K562 (cell line): Measurements from ENCODE around the gene PIK3CA. TPM values are rescaled to one million over a fixed set of nuclear protein-coding genes. Genes with fewer than 3 reads are reported as not detected.

ENCODE experiments used
- BRD9 ChIP-seq: fragments of 450-650 bp; IDR thresholded peaks from 2 replicates; pipeline ENCODE4 v1.6.1; 2018; ENCODE audit warnings: low read depth; ENCODE audit not compliant: partially characterized antibody
- CAMTA2 ChIP-seq: fragments of 250-450 bp; sonication (Bioruptor Pico); conservative IDR thresholded peaks from 2 replicates; pipeline ENCODE4 v1.5.1; 2022
- CCNT2 ChIP-seq: IDR thresholded peaks from 2 replicates; pipeline ENCODE4 v1.6.1; 2011; ENCODE audit warnings: borderline replicate concordance, low read depth, mild to moderate bottlenecking, moderate library complexity, mixed read lengths, low read length; ENCODE audit not compliant: insufficient read length; ENCODE audit errors: extremely low read depth
- DNMT1 ChIP-seq: fragments of 450-650 bp; IDR thresholded peaks from 2 replicates; pipeline ENCODE4 v1.6.1; 2016; ENCODE audit warnings: antibody characterized with exemption, mild to moderate bottlenecking
- EGR1 ChIP-seq: fragments of 450-650 bp; conservative IDR thresholded peaks from 2 replicates; pipeline ENCODE4 v1.6.1; 2017; ENCODE audit warnings: mild to moderate bottlenecking
- FUS ChIP-seq: fragments of 200-400 bp; formaldehyde crosslinking; optimal IDR thresholded peaks from 2 replicates; pipeline ENCODE3; 2017; ENCODE audit warnings: low read depth, low read length
- ILF3 ChIP-seq: fragments of 450-650 bp; IDR thresholded peaks from 2 replicates; pipeline ENCODE4 v1.6.1; 2018; ENCODE audit warnings: antibody characterized with exemption, mild to moderate bottlenecking, moderate library complexity, borderline replicate concordance
- MTF1 ChIP-seq: fragments of 250-450 bp; sonication (Bioruptor Pico); IDR thresholded peaks from 2 replicates; pipeline ENCODE4 v1.9.0; 2021; ENCODE audit warnings: moderate library complexity, mild to moderate bottlenecking, inconsistent platforms, borderline replicate concordance
- MXI1 ChIP-seq: IDR thresholded peaks from 2 replicates; pipeline ENCODE4 v1.6.1; 2011; ENCODE audit warnings: low read depth, mild to moderate bottlenecking, improper control_type of control experiment, low read length
- NCOA6 ChIP-seq: fragments of 450-650 bp; IDR thresholded peaks from 2 replicates; pipeline ENCODE4 v1.6.1; 2017; ENCODE audit warnings: mild to moderate bottlenecking
- PML ChIP-seq: IDR thresholded peaks from 2 replicates; pipeline ENCODE4 v1.6.1; 2012; ENCODE audit warnings: low read length, inconsistent platforms
- POLR3A ChIP-seq: IDR thresholded peaks from 2 replicates; pipeline ENCODE4 v1.6.1; 2011; ENCODE audit warnings: borderline replicate concordance, mild to moderate bottlenecking, moderate library complexity; ENCODE audit not compliant: insufficient read length, insufficient read depth; ENCODE audit errors: extremely low read depth
- RAD51 ChIP-seq: fragments of 450-650 bp; IDR thresholded peaks from 2 replicates; pipeline ENCODE4 v1.7.1; 2016; ENCODE audit warnings: low read depth, mild to moderate bottlenecking, borderline replicate concordance
- RB1 ChIP-seq: fragments of 450-650 bp; IDR thresholded peaks from 2 replicates; pipeline ENCODE4 v1.6.1; 2017; ENCODE audit warnings: low read depth, mild to moderate bottlenecking
- TAL1 ChIP-seq: fragments of 450-650 bp; IDR thresholded peaks from 2 replicates; pipeline ENCODE4 v1.6.1; 2016; ENCODE audit warnings: mild to moderate bottlenecking
- ZC3H8 ChIP-seq: fragments of 450-650 bp; IDR thresholded peaks from 2 replicates; pipeline ENCODE4 v1.6.1; 2017
- ZFP36 ChIP-seq: fragments of 150-350 bp; IDR thresholded peaks from 2 replicates; pipeline ENCODE4 v1.6.1; 2018; ENCODE audit warnings: low read length, low read depth; ENCODE audit not compliant: partially characterized antibody
- ZNF12 ChIP-seq: sonication (generic); formaldehyde crosslinking; IDR thresholded peaks from 2 replicates; pipeline ENCODE4 v1.4.0; 2020; ENCODE audit warnings: mild to moderate bottlenecking, missing genetic modification reagents
- ZNF146 ChIP-seq: IDR thresholded peaks from one replicate; pipeline ENCODE4 v1.6.1; 2018; ENCODE audit warnings: missing compliant biosample characterization; ENCODE audit not compliant: unreplicated experiment
- ZNF699 ChIP-seq: fragments of 250-450 bp; sonication (Bioruptor Pico); IDR thresholded peaks from 2 replicates; pipeline ENCODE4 v1.8.0; 2021; ENCODE audit warnings: mild to moderate bottlenecking, moderate library complexity; ENCODE audit not compliant: insufficient replicate concordance
- ZSCAN32 ChIP-seq: fragments of 450-650 bp; formaldehyde crosslinking; IDR thresholded peaks from 2 replicates; pipeline ENCODE4 v1.4.0; 2020; ENCODE audit warnings: mild to moderate bottlenecking, moderate library complexity
- polyA plus RNA-seq, 8 experiments: library from polyadenylated mRNA; depleted of rRNA in 4 of 8; stranded (reverse) in 5 of 8; unstranded in 3 of 8; fragments of >200 nt; fragmentation: Nextera tagmentation in 2 of 8; fragmentation: Illumina TruSeq in 1 of 8; extraction: Ambion mirVana in 2 of 8; extraction: Trizol in 1 of 8; gene quantifications; 2 replicates each; pipeline versions ENCODE4 v1.2.1 to v1.2.3, GENCODE V29; 2011 to 2014; ENCODE audit warnings: inconsistent platforms in 1 of 8, missing spikeins in 1 of 8
- total RNA-seq, 7 experiments: library from RNA; depleted of rRNA in 6 of 7; stranded (reverse); fragments of >200 nt in 6 of 7; fragmentation: Illumina TruSeq in 2 of 7; extraction: Trizol in 2 of 7; gene quantifications; 2 replicates each; pipeline versions ENCODE4 v1.2.1 to v1.2.3, GENCODE V29; 2011 to 2021; ENCODE audit warnings: low replicate concordance in 1 of 7
- TF ChIP-seq, protein P1 (sequence below): IDR thresholded peaks from 2 replicates; pipeline ENCODE4 v1.6.1; 2016; ENCODE audit warnings: missing genetic modification characterization, missing compliant biosample characterization
- TF ChIP-seq, protein P2 (sequence below): fragments of 250-450 bp; sonication (Bioruptor Pico); IDR thresholded peaks from 2 replicates; pipeline ENCODE4 v1.8.0; 2022; ENCODE audit warnings: inconsistent platforms
- TF ChIP-seq, protein P3 (sequence below): fragments of 250-450 bp; sonication (Bioruptor Pico); IDR thresholded peaks from 2 replicates; pipeline ENCODE4 v1.4.0; 2020; ENCODE audit warnings: mild to moderate bottlenecking
- TF ChIP-seq, protein P4 (sequence below): fragments of 450-650 bp; IDR thresholded peaks from 2 replicates; pipeline ENCODE4 v1.6.1; 2016

Gene PIK3CA
- total and polyA plus RNA-seq, 9 of the 15 experiments (the other 6 are each of a cell fraction or from before 2014, with no cell fraction given), result 3.8 to 19.4 (median 10.8) TPM

DNA sequence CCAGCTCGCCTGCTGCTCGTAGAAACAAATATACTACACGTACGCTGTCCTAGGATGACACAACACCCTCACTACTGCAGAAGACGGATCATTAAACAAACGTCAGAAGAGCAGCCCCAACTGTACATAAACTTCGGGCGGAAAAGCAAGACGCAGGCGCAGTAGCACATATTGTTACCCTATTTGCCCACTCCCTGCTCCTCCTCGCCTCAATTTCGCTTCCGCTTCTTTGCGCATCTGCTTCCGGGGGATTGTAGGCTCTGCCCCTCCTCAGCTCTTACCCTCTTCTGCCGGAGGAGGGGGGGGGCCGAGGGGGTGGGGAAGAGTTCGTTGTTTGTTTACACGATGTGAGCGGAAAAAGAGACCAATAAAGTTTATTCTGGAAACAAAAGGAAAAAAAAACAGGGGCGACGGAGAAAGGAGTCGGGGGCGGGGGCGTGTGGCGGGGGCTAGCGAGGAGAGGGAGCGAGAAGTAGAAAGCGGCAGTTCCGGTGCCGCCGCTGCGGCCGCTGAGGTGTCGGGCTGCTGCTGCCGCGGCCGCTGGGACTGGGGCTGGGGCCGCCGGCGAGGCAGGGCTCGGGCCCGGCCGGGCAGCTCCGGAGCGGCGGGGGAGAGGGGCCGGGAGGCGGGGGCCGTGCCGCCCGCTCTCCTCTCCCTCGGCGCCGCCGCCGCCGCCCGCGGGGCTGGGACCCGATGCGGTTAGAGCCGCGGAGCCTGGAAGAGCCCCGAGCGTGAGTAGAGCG is at the start of gene PIK3CA (continued):
- peak; percentile 75 for TF ChIP-seq CCNT2
- TF ChIP-seq ZNF699 (CRISPR knock-in tag), result no peak
- TF ChIP-seq MTF1 (CRISPR knock-in tag), result no peak
- TF ChIP-seq PML, result peak; percentile 34; the same call in 1 of the 2 replicates
- TF ChIP-seq, protein P1, sequence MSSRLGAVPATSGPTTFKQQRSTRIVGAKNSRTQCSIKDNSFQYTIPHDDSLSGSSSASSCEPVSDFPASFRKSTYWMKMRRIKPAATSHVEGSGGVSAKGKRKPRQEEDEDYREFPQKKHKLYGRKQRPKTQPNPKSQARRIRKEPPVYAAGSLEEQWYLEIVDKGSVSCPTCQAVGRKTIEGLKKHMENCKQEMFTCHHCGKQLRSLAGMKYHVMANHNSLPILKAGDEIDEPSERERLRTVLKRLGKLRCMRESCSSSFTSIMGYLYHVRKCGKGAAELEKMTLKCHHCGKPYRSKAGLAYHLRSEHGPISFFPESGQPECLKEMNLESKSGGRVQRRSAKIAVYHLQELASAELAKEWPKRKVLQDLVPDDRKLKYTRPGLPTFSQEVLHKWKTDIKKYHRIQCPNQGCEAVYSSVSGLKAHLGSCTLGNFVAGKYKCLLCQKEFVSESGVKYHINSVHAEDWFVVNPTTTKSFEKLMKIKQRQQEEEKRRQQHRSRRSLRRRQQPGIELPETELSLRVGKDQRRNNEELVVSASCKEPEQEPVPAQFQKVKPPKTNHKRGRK, result no peak
- TF ChIP-seq CAMTA2 (CRISPR knock-in tag), result no peak
- TF ChIP-seq ZC3H8, result no peak
- peak; percentile 88 for TF ChIP-seq EGR1
- no peak for TF ChIP-seq ZSCAN32 (CRISPR knock-in tag)
- TF ChIP-seq POLR3A, result no peak
- 0 out of 2 replicates have a peak, but pooled peaks have one; percentile 3 for TF ChIP-seq TAL1
- no peak for TF ChIP-seq ILF3
- TF ChIP-seq FUS, result no peak
- TF ChIP-seq, protein P2, sequence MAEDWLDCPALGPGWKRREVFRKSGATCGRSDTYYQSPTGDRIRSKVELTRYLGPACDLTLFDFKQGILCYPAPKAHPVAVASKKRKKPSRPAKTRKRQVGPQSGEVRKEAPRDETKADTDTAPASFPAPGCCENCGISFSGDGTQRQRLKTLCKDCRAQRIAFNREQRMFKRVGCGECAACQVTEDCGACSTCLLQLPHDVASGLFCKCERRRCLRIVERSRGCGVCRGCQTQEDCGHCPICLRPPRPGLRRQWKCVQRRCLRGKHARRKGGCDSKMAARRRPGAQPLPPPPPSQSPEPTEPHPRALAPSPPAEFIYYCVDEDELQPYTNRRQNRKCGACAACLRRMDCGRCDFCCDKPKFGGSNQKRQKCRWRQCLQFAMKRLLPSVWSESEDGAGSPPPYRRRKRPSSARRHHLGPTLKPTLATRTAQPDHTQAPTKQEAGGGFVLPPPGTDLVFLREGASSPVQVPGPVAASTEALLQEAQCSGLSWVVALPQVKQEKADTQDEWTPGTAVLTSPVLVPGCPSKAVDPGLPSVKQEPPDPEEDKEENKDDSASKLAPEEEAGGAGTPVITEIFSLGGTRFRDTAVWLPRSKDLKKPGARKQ, result no peak
- TF ChIP-seq BRD9, result no peak
- no peak for TF ChIP-seq DNMT1
- TF ChIP-seq, protein P3, sequence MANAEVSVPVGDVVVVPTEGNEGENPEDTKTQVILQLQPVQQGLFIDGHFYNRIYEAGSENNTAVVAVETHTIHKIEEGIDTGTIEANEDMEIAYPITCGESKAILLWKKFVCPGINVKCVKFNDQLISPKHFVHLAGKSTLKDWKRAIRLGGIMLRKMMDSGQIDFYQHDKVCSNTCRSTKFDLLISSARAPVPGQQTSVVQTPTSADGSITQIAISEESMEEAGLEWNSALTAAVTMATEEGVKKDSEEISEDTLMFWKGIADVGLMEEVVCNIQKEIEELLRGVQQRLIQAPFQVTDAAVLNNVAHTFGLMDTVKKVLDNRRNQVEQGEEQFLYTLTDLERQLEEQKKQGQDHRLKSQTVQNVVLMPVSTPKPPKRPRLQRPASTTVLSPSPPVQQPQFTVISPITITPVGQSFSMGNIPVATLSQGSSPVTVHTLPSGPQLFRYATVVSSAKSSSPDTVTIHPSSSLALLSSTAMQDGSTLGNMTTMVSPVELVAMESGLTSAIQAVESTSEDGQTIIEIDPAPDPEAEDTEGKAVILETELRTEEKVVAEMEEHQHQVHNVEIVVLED (CRISPR knock-in tag), result no peak
- TF ChIP-seq RB1, result peak; percentile 42; the same call in 1 of the 2 replicates
- TF ChIP-seq NCOA6, result no peak
- TF ChIP-seq RAD51, result no peak
- TF ChIP-seq ZNF12 (CRISPR knock-in tag), result no peak
- no peak for TF ChIP-seq ZNF146 (CRISPR knock-in tag)
- TF ChIP-seq MXI1, result no peak
- no peak for TF ChIP-seq ZFP36
- TF ChIP-seq, protein P4, sequence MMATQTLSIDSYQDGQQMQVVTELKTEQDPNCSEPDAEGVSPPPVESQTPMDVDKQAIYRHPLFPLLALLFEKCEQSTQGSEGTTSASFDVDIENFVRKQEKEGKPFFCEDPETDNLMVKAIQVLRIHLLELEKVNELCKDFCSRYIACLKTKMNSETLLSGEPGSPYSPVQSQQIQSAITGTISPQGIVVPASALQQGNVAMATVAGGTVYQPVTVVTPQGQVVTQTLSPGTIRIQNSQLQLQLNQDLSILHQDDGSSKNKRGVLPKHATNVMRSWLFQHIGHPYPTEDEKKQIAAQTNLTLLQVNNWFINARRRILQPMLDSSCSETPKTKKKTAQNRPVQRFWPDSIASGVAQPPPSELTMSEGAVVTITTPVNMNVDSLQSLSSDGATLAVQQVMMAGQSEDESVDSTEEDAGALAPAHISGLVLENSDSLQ, result peak; percentile 67
